ENCODE measurements around the gene CACNA1S. TPM values are rescaled to one million over a fixed set of nuclear protein-coding genes. Genes with fewer than 3 reads are reported as not detected.
A peak's percentile ranks its signal among the peaks of the same experiment; 100 is the strongest.

Gene CACNA1S
- total RNA-seq, 1 experiment from 2014 or later = not detected

DNA sequence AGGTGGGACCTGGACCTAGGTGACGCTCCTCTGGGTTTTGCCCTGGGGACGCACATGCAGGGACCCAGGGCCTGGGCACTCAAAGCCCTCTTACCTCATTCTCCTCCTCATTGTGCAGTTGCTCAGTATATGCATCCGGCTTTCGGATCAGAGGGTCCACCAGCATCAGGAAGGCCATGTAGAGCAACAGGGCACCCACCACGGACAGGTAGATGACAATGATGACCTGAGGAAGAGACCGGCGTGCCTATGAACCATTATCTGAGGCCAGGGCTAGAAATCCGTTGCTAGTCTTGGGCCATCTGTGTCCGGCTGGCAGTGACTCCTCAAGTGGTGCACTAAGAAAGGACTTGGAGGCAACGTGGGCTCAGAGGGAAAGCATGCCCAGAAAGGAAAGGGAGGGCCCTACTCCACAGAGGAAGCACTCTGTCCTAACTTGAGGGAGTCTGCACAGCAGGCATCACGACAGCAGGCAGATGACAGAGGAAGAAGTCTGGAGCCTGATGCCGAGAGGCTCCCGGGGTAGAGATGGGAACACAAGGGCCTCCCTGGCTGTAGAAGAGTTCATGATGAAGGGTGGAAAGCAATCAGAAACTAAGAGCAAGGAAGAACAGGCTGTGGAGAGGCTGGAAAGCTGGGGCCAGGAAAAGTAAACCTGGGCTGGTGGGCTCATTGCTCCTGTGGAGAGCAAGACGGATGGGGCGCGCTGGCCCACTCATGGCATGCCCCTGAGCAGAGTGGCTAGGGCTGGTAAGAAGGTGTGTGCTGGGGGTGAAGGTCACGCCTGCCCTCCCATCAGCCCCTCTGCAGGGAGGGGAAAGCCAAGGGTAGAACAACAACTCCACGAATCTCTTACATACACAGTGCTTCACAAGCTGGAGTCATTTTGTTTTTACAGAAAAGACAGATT, 31.8 kb upstream of the CACNA1S start:
- Histone ChIP-seq H3K4me2 (ENCODE audit: insufficient read depth, insufficient read length, low read length) (no peak overlapping the region), H3T11ph (ENCODE audit: low read length) (no peak overlapping the region), H3K27me3 (ENCODE audit: insufficient read depth, low read length) (no peaks in the 10 kb centered on the region), H4K91ac (ENCODE audit: insufficient read length, low read depth, low read length) (no peak overlapping the region), H4K8ac (replicated peaks; ENCODE audit: insufficient read length, low read depth, low read length) (no peak overlapping the region), H2BK5ac (ENCODE audit: insufficient read length, low read length) (no peak overlapping the region), H3K56ac (ENCODE audit: insufficient read length, low read depth, low read length) (no peak overlapping the region), H3K23me2 (ENCODE audit: insufficient read length, low read depth, low read length, poor library complexity, severe bottlenecking) (no peaks in the 10 kb centered on the region), H3K4me1 (ENCODE audit: insufficient read depth, low read length) (no peaks in the 10 kb centered on the region), H4K5ac (ENCODE audit: insufficient read length, low read depth, low read length) (no peak overlapping the region), H3K14ac (ENCODE audit: insufficient read depth, low read length) (no peak overlapping the region), H3K27ac (ENCODE audit: insufficient read length, low read depth, low read length) (no peak overlapping the region), H3K9me3 (ENCODE audit: control insufficient read depth, low read depth, low read length) (no peaks in the 10 kb centered on the region), H3K4ac (ENCODE audit: low read depth, low read length) (no peak overlapping the region), H3K18ac (ENCODE audit: insufficient read length, low read depth, low read length) (no peak overlapping the region), H3K9ac (ENCODE audit: extremely low read depth, insufficient read length, low read length) (no peak overlapping the region), H2AK5ac (ENCODE audit: insufficient read length, low read length) (no peak overlapping the region), H3K79me2 (ENCODE audit: insufficient read depth, low read length) (no peaks in the 10 kb centered on the region), H3K23ac (ENCODE audit: insufficient read length, low read depth, low read length) (no peak overlapping the region), H2BK120ac (ENCODE audit: low read depth, low read length, poor library complexity, severe bottlenecking) (no peak overlapping the region), H4K20me1 (ENCODE audit: control insufficient read depth, insufficient read depth, insufficient read length) (no peaks in the 10 kb centered on the region), H2AFZ (ENCODE audit: low read length) (no peak overlapping the region), H2BK12ac (ENCODE audit: insufficient read length, low read depth, low read length) (no peak overlapping the region), H3K79me1 (ENCODE audit: insufficient read depth, low read depth, low read length, poor library complexity, severe bottlenecking) (peaks cover 2% of the 10 kb centered on the region), H2BK20ac (ENCODE audit: low read depth, low read length, poor library complexity, severe bottlenecking) (no peak overlapping the region), H2BK15ac (ENCODE audit: low read depth, low read length) (no peak overlapping the region)
- Mint-ChIP-seq H3K27ac (peak overlapping the region in 1 of 3 experiments; percentile 80; a peak in 1 of 7 replicates), H3K27me3 (ENCODE audit: low read depth) (no peaks in the 10 kb centered on the region), H3K36me3 (ENCODE audit: insufficient read depth in 1 of 3, low read depth in 3 of 3) (peaks cover 55 to 96% (median 93%) of the 10 kb centered on the region in 3 experiments; a peak in 6 of 7 replicates), H3K4me1 (no peaks in the 10 kb centered on the region), H3K9me3 (no peaks in the 10 kb centered on the region), H3K4me3 (no peak overlapping the region)
- no peak for DNase-seq
- WGBS (ENCODE audit: extremely low coverage, insufficient read length, low lambda C conversion rate) = no CpG with 5 or more reads among the region's 18 CpGs
- TF ChIP-seq CTCF (conservative IDR thresholded peaks at IDR 0.05) = no peak

All from H9 (cell line).